ENCODE data around the gene NPAS3. TPM values are rescaled to one million over a fixed set of nuclear protein-coding genes. Genes with fewer than 3 reads are reported as not detected.

Gene NPAS3
- total RNA-seq, 1 experiment from 2014 or later = 15.6 TPM

DNA sequence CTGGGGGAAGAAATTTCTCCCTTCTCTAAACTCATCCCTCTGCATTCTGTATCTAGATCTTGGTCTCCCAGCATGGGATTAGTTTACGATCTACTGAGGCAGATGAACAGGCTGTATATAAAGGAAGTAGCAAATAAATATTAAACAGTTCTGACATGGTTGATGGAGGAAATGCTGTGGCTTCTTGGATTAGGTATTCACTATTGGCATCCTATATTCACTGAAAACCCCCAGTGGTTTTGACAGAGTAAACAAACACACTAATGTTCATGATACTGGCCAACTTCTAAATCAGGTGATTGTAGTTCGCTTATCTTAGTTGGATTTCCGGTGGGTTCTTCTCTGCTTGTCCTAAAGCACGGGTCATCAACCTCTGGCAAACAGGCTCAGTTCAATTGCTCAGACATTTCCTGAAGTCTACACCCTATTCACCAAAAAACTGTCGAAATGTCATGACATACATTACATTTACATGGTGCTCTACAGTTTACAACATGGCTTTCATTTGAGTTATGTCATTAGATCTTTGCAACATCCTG lies 578.3 kb downstream of the NPAS3 start:
- TF ChIP-seq EZH2 (IDR thresholded peaks at IDR 0.05; ENCODE audit: borderline replicate concordance, low read depth, low read length, poor library complexity, severe bottlenecking) = no peak
- TF ChIP-seq, protein P1, sequence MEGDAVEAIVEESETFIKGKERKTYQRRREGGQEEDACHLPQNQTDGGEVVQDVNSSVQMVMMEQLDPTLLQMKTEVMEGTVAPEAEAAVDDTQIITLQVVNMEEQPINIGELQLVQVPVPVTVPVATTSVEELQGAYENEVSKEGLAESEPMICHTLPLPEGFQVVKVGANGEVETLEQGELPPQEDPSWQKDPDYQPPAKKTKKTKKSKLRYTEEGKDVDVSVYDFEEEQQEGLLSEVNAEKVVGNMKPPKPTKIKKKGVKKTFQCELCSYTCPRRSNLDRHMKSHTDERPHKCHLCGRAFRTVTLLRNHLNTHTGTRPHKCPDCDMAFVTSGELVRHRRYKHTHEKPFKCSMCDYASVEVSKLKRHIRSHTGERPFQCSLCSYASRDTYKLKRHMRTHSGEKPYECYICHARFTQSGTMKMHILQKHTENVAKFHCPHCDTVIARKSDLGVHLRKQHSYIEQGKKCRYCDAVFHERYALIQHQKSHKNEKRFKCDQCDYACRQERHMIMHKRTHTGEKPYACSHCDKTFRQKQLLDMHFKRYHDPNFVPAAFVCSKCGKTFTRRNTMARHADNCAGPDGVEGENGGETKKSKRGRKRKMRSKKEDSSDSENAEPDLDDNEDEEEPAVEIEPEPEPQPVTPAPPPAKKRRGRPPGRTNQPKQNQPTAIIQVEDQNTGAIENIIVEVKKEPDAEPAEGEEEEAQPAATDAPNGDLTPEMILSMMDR (conservative IDR thresholded peaks at IDR 0.05; ENCODE audit: low read depth, low read length) = no peak
- peak; percentile 25 for DNase-seq (ENCODE audit: low spot score)
- H3K27ac ChIP-seq (ENCODE audit: low read depth, low read length, poor library complexity, severe bottlenecking) = no peak overlapping the region
- POLR2A ChIA-PET (ENCODE audit: low non-redundant PET) = interaction anchor here (0.6 kb wide), 1 partner anchor 57 kb away, joined by 3 read pairs; no protein-coding TSS in a partner anchor
- CTCF ChIA-PET = no interaction called here
- no peaks in the 10 kb centered on the region for H3K9me3 ChIP-seq (ENCODE audit: low read depth, low read length, poor library complexity, severe bottlenecking)
- intact Hi-C loops (cut with micrococcal nuclease; ENCODE audit: unreplicated experiment) = no loop called here
- H3K4me1 ChIP-seq (ENCODE audit: insufficient read depth, low read length, poor library complexity, severe bottlenecking) = peaks cover 11% of the 10 kb centered on the region
- no TSS peak for BruUV-seq (replicated peaks)
- no peaks in the 10 kb centered on the region for H3K27me3 ChIP-seq (replicated peaks; ENCODE audit: insufficient read depth, low read depth, low read length, poor library complexity)
- H3K4me3 ChIP-seq (ENCODE audit: low read depth, low read length, poor library complexity, severe bottlenecking) = no peak overlapping the region
- H3K36me3 ChIP-seq (ENCODE audit: insufficient read depth, low read length, poor library complexity, severe bottlenecking) = no peaks in the 10 kb centered on the region

DNA sequence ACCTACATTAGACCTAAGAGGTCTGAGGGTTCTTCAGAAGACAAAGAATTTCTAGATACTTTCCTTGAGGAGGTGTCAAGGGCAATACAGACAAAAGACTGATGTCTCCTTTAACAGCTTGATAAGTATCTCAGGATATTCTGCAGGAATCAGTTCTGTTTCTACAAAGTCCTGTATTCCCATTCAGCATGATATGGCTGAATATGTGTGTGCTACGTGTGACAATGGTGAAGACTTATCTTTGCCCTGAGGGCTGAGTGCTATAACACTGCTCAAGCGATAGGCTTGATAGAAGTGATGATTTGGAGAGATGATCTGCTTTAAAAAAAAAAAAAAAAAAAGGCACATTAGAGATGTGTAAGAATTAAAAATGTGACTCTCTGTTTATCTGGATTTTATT lies 582.5 kb downstream of the NPAS3 start:
- TF ChIP-seq EZH2 (IDR thresholded peaks at IDR 0.05; ENCODE audit: borderline replicate concordance, low read depth, low read length, poor library complexity, severe bottlenecking) = no peak
- TF ChIP-seq, protein P1 (conservative IDR thresholded peaks at IDR 0.05; ENCODE audit: low read depth, low read length) = no peak
- H3K27ac ChIP-seq (ENCODE audit: low read depth, low read length, poor library complexity, severe bottlenecking) = no peak overlapping the region
- ChIA-PET POLR2A (ENCODE audit: low non-redundant PET) (no interaction called here), CTCF (interaction anchor here (0.7 kb wide), 1 partner anchor 388 kb away, joined by 3 read pairs; no protein-coding TSS in a partner anchor)
- intact Hi-C loops (cut with micrococcal nuclease; ENCODE audit: unreplicated experiment) = no loop called here
- no peaks in the 10 kb centered on the region for H3K27me3 ChIP-seq (replicated peaks; ENCODE audit: insufficient read depth, low read depth, low read length, poor library complexity)
- BruUV-seq (replicated peaks) = no TSS peak
- H3K4me3 ChIP-seq (ENCODE audit: low read depth, low read length, poor library complexity, severe bottlenecking) = no peak overlapping the region
- peaks cover 20% of the 10 kb centered on the region for H3K4me1 ChIP-seq (ENCODE audit: insufficient read depth, low read length, poor library complexity, severe bottlenecking)
- DNase-seq (ENCODE audit: low spot score) = no peak
- H3K36me3 ChIP-seq (ENCODE audit: insufficient read depth, low read length, poor library complexity, severe bottlenecking) = no peaks in the 10 kb centered on the region
- no peaks in the 10 kb centered on the region for H3K9me3 ChIP-seq (ENCODE audit: low read depth, low read length, poor library complexity, severe bottlenecking)

DNA sequence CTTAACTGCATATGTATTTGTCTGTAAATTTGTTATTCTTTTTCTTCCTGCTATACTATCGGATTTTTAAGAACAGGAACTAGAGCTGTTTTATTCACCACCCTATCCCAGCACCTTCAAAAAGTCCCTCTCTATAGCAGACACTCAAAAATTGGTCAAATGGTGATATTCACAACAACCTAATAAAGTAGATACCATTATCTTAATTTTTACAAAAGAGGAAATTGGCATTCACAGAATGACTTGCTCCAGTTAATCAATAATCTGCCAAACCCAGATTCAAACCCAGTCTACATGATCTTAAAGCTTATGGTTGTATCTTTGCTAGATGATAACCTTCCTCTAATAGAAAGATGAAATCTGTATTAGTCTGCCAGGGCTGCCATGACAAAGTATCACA lies 585.6 kb downstream of the NPAS3 start:
- H3K27me3 ChIP-seq (replicated peaks; ENCODE audit: insufficient read depth, low read depth, low read length, poor library complexity) = no peaks in the 10 kb centered on the region
- H3K27ac ChIP-seq (ENCODE audit: low read depth, low read length, poor library complexity, severe bottlenecking) = no peak overlapping the region
- intact Hi-C loops (cut with micrococcal nuclease; ENCODE audit: unreplicated experiment) = no loop called here
- H3K4me1 ChIP-seq (ENCODE audit: insufficient read depth, low read length, poor library complexity, severe bottlenecking) = peaks cover 9% of the 10 kb centered on the region
- H3K4me3 ChIP-seq (ENCODE audit: low read depth, low read length, poor library complexity, severe bottlenecking) = no peak overlapping the region
- ChIA-PET POLR2A (ENCODE audit: low non-redundant PET) (no interaction called here), CTCF (no interaction called here)
- TF ChIP-seq, protein P1 (conservative IDR thresholded peaks at IDR 0.05; ENCODE audit: low read depth, low read length) = no peak
- TF ChIP-seq EZH2 (IDR thresholded peaks at IDR 0.05; ENCODE audit: borderline replicate concordance, low read depth, low read length, poor library complexity, severe bottlenecking) = no peak
- no TSS peak for BruUV-seq (replicated peaks)
- no peak for DNase-seq (ENCODE audit: low spot score)
- no peaks in the 10 kb centered on the region for H3K9me3 ChIP-seq (ENCODE audit: low read depth, low read length, poor library complexity, severe bottlenecking)
- no peaks in the 10 kb centered on the region for H3K36me3 ChIP-seq (ENCODE audit: insufficient read depth, low read length, poor library complexity, severe bottlenecking)
